Hepatocyte (in vitro differentiated cells): ENCODE data around the gene CMTM4.
A peak's percentile ranks its signal among the peaks of the same experiment; 100 is the strongest.

Experiments used
- EZH2 ChIP-seq: fragments of 200-600 bp; sonication (generic); IDR thresholded peaks from 2 replicates; pipeline ENCODE4 v1.6.1; 2016; ENCODE audit warnings: antibody characterized with exemption, mild to moderate bottlenecking, borderline replicate concordance
- EZH2phosphoT487 ChIP-seq: fragments of 200-600 bp; sonication (generic); IDR thresholded peaks from one replicate; pipeline ENCODE4 v1.6.1; 2018; ENCODE audit warnings: antibody characterized with exemption, mild to moderate bottlenecking, low read depth, moderate library complexity; ENCODE audit not compliant: unreplicated experiment, severe bottlenecking
- TF ChIP-seq, protein P1 (sequence below): fragments of 200-600 bp; sonication (generic); IDR thresholded peaks from 2 replicates; pipeline ENCODE4 v1.5.1; 2016; ENCODE audit warnings: antibody characterized with exemption, mild to moderate bottlenecking; ENCODE audit not compliant: poor library complexity

DNA sequence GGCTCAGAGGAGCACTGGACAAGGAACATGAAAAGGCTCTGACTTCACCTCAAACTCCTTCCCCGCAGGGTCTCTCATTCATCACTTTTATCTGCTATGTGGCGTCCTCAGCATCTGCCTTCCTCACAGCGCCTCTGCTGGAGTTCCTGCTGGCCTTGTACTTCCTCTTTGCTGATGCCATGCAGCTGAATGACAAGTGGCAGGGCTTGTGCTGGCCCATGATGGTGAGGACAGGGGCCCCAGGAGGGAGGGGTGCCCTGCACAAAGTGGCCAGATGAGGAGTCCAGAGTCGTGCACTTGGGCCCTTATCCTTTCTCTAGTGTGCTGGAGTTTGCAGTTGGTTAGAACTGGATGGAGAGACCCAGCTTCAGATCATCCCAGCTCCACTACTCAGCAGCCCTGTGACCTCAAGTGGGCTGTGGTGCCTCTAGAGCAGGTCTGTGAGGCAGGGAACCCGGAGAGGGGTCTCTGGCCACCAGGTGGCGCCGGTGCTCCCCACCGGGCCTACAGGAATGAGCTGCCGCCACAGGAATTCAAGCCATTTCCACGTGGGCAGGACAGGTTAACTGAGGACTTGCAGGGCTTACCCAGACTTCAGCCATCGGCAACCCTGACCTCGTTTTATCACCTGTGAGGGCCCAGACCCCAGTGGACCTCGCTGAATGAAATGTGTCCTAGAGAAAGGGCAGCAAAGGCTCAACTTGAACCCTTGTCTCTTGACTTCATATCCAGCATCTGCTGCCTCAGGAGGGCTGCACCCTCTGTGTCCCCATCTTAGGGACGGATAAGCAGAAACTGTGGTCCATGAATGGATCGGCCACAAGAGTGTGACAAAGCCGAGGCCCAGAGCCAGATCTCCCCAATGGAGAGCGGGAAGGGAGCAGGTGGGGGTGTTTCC is 88.1 kb downstream of the CMTM4 start:
- TF ChIP-seq, protein P1, sequence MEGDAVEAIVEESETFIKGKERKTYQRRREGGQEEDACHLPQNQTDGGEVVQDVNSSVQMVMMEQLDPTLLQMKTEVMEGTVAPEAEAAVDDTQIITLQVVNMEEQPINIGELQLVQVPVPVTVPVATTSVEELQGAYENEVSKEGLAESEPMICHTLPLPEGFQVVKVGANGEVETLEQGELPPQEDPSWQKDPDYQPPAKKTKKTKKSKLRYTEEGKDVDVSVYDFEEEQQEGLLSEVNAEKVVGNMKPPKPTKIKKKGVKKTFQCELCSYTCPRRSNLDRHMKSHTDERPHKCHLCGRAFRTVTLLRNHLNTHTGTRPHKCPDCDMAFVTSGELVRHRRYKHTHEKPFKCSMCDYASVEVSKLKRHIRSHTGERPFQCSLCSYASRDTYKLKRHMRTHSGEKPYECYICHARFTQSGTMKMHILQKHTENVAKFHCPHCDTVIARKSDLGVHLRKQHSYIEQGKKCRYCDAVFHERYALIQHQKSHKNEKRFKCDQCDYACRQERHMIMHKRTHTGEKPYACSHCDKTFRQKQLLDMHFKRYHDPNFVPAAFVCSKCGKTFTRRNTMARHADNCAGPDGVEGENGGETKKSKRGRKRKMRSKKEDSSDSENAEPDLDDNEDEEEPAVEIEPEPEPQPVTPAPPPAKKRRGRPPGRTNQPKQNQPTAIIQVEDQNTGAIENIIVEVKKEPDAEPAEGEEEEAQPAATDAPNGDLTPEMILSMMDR, result peak; percentile 94
- no peak for TF ChIP-seq EZH2phosphoT487
- no peak for TF ChIP-seq EZH2
